Measurements from ENCODE around the gene ATP10D. TPM values are rescaled to one million over a fixed set of nuclear protein-coding genes. Genes with fewer than 3 reads are reported as not detected.

The ATP10D gene
- total RNA-seq, 1 experiment from 2014 or later = 5.1 TPM

GRCh38 chr4:47499700-47500099, 14.6 kb downstream of the ATP10D start:
- no peak for ATAC-seq
- no peaks in the 10 kb centered on the region for H3K79me2 ChIP-seq (ENCODE audit: insufficient read depth, low read length)
- CTCF ChIA-PET = no interaction called here

More at GRCh38 chr4:47499700-47500099, 14.6 kb downstream of the ATP10D start:
- Histone ChIP-seq H3K4me3 (replicated peaks in 1 of 2; ENCODE audit: low read depth in 1 of 2, low read length in 2 of 2) (no peak overlapping the region), H3K27me3 (ENCODE audit: insufficient read depth, low read length) (no peaks in the 10 kb centered on the region), H3K27ac (ENCODE audit: low read depth, low read length) (no peak overlapping the region), H3K4me1 (ENCODE audit: control insufficient read depth in 1 of 2, insufficient read depth in 2 of 2, low read length in 2 of 2) (no peaks in the 10 kb centered on the region), H4K20me1 (ENCODE audit: insufficient read depth) (no peaks in the 10 kb centered on the region), H3K4me2 (ENCODE audit: low read length) (no peak overlapping the region), H2AFZ (ENCODE audit: low read depth, low read length, poor library complexity, severe bottlenecking) (no peak overlapping the region), H3K9me2 (ENCODE audit: insufficient read depth) (no peaks in the 10 kb centered on the region), H3K36me3 (ENCODE audit: control insufficient read depth in 1 of 2, insufficient read depth in 2 of 2, low read length in 2 of 2) (no peaks in the 10 kb centered on the region), H3K9ac (ENCODE audit: low read length) (no peak overlapping the region), H3K9me3 (ENCODE audit: control insufficient read depth in 1 of 2, insufficient read depth in 1 of 2, low read depth in 1 of 2, low read length in 2 of 2) (no peaks in the 10 kb centered on the region)
- BruUV-seq (replicated peaks) = no TSS peak
- intact Hi-C loops (cut with micrococcal nuclease) = no loop called here
- TF ChIP-seq ZBTB33 (IDR thresholded peaks at IDR 0.05; ENCODE audit: extremely low read depth, insufficient replicate concordance, low read length) (no peak), POLR2AphosphoS5 (IDR thresholded peaks at IDR 0.05; ENCODE audit: low read depth, low read length) (no peak), MAX (IDR thresholded peaks at IDR 0.05) (no peak), CTCF (IDR thresholded peaks at IDR 0.05 in 2 of 3, conservative IDR thresholded peaks at IDR 0.05 in 1 of 3; ENCODE audit: borderline replicate concordance in 1 of 3, insufficient read depth in 1 of 3, low read depth in 2 of 3, low read length in 2 of 3) (no peak), YY1 (IDR thresholded peaks at IDR 0.05; ENCODE audit: extremely low read depth, insufficient replicate concordance, low read depth, low read length) (no peak), EGR1 (IDR thresholded peaks at IDR 0.05; ENCODE audit: low read depth) (no peak), TCF7L2 (IDR thresholded peaks at IDR 0.05; ENCODE audit: borderline replicate concordance, extremely low read depth, insufficient read depth, insufficient read length) (no peak), RAD21 (IDR thresholded peaks at IDR 0.05; ENCODE audit: low read depth) (no peak), EZH2 (IDR thresholded peaks at IDR 0.05) (no peak), SP1 (IDR thresholded peaks at IDR 0.05; ENCODE audit: low read depth) (no peak), FOSL1 (IDR thresholded peaks at IDR 0.05; ENCODE audit: low read depth) (no peak), EZH2phosphoT487 (IDR thresholded peaks at IDR 0.05; ENCODE audit: borderline replicate concordance) (no peak), CEBPB (IDR thresholded peaks at IDR 0.05; ENCODE audit: low read depth) (no peak), SRF (IDR thresholded peaks at IDR 0.05; ENCODE audit: low read depth) (no peak), ZFX (IDR thresholded peaks at IDR 0.05) (no peak)
- RAD21 ChIA-PET (ENCODE audit: low non-redundant PET in 1 of 2, low total read pairs in 2 of 2, uncharacterized antibody in 2 of 2, unreplicated experiment in 2 of 2) = no interaction called here
- no peak for DNase-seq (ENCODE audit: low read depth, low spot score)
- POLR2A ChIA-PET = no interaction called here

All from HCT116 (cell line).